Endothelial cell of umbilical vein (primary cell): ENCODE data around the gene CELF3.

Experiments used
- EZH2 ChIP-seq: IDR thresholded peaks from 2 replicates; pipeline ENCODE4 v1.6.1; 2012; ENCODE audit warnings: borderline replicate concordance, low read depth, mild to moderate bottlenecking, moderate library complexity, low read length, inconsistent platforms; ENCODE audit not compliant: severe bottlenecking
- GATA2 ChIP-seq: IDR thresholded peaks from 2 replicates; pipeline ENCODE4 v1.7.0; 2011; ENCODE audit warnings: low read depth, mild to moderate bottlenecking, moderate library complexity, mixed read lengths, low read length; ENCODE audit not compliant: insufficient read length, insufficient read depth
- JUN ChIP-seq: IDR thresholded peaks from 2 replicates; pipeline ENCODE4 v1.6.1; 2011; ENCODE audit warnings: borderline replicate concordance, low read depth; ENCODE audit not compliant: insufficient read length, insufficient read depth
- MYC ChIP-seq: IDR thresholded peaks from one replicate; pipeline ENCODE4 v1.6.1; 2011; ENCODE audit warnings: mild to moderate bottlenecking, low read depth, low read length
- POLR2A ChIP-seq: IDR thresholded peaks from 2 replicates; pipeline ENCODE4 v1.6.1; 2012; ENCODE audit warnings: low read depth, mild to moderate bottlenecking, control low read depth, low read length
- POLR2AphosphoS5 ChIP-seq: IDR thresholded peaks from 2 replicates; pipeline ENCODE4 v1.6.1; 2012; ENCODE audit warnings: low read depth, mild to moderate bottlenecking, control low read depth, low read length, moderate library complexity; ENCODE audit not compliant: insufficient read depth
- TF ChIP-seq, protein P1 (sequence below), 2 donors: IDR thresholded peaks; 1 replicate in 1 of 2; 2 replicates in 1 of 2; pipeline ENCODE4 v1.5.1; 2011; ENCODE audit warnings: low read length in 2 of 2, mild to moderate bottlenecking in 2 of 2, moderate library complexity in 2 of 2, control low read depth in 1 of 2, inconsistent platforms in 1 of 2, low read depth in 1 of 2; ENCODE audit not compliant: insufficient read depth in 1 of 2; ENCODE audit errors: extremely low read depth in 1 of 2
- TF ChIP-seq, protein P2 (sequence below): IDR thresholded peaks from 2 replicates; pipeline ENCODE4 v1.6.1; 2011; ENCODE audit not compliant: insufficient read depth, insufficient read length

- TF ChIP-seq, protein P1, sequence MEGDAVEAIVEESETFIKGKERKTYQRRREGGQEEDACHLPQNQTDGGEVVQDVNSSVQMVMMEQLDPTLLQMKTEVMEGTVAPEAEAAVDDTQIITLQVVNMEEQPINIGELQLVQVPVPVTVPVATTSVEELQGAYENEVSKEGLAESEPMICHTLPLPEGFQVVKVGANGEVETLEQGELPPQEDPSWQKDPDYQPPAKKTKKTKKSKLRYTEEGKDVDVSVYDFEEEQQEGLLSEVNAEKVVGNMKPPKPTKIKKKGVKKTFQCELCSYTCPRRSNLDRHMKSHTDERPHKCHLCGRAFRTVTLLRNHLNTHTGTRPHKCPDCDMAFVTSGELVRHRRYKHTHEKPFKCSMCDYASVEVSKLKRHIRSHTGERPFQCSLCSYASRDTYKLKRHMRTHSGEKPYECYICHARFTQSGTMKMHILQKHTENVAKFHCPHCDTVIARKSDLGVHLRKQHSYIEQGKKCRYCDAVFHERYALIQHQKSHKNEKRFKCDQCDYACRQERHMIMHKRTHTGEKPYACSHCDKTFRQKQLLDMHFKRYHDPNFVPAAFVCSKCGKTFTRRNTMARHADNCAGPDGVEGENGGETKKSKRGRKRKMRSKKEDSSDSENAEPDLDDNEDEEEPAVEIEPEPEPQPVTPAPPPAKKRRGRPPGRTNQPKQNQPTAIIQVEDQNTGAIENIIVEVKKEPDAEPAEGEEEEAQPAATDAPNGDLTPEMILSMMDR (IDR thresholded peaks at IDR 0.05; ENCODE audit: extremely low read depth in 1 of 2, insufficient read depth in 1 of 2, low read depth in 1 of 2, low read length in 2 of 2), result no peak
- TF ChIP-seq POLR2A, result no peak
- TF ChIP-seq POLR2AphosphoS5, result no peak
- TF ChIP-seq, protein P2, sequence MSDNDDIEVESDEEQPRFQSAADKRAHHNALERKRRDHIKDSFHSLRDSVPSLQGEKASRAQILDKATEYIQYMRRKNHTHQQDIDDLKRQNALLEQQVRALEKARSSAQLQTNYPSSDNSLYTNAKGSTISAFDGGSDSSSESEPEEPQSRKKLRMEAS, result no peak
- no peak for TF ChIP-seq EZH2
- no peak for TF ChIP-seq GATA2
- TF ChIP-seq MYC, result no peak
- no peak for TF ChIP-seq JUN
Measured at GRCh38 chr1:151680391-151680790, 36.2 kb downstream of the CELF3 start.
